Stimulated activated CD4-positive, alpha-beta T cell treated with anti-CD3 and anti-CD28 coated beads, Interleukin-12 subunit alpha, Interleukin-12 subunit beta, amount 100 ng/mL, for 48 hours (primary cell): ENCODE results near the gene RNASE11.
"Not testable (repeated sequence)": the region's sequence is repeated elsewhere in the genome, so short reads cannot be mapped to it uniquely, and the experiment has no call there.

Experiments used
- DNase-seq, 3 donors: peaks; one replicate each; pipeline ENCODE4 v3.0.0-alpha.2; 2020; ENCODE audit warnings: low read depth in 2 of 3, low spot score in 1 of 3

RNASE11 gene

DNA sequence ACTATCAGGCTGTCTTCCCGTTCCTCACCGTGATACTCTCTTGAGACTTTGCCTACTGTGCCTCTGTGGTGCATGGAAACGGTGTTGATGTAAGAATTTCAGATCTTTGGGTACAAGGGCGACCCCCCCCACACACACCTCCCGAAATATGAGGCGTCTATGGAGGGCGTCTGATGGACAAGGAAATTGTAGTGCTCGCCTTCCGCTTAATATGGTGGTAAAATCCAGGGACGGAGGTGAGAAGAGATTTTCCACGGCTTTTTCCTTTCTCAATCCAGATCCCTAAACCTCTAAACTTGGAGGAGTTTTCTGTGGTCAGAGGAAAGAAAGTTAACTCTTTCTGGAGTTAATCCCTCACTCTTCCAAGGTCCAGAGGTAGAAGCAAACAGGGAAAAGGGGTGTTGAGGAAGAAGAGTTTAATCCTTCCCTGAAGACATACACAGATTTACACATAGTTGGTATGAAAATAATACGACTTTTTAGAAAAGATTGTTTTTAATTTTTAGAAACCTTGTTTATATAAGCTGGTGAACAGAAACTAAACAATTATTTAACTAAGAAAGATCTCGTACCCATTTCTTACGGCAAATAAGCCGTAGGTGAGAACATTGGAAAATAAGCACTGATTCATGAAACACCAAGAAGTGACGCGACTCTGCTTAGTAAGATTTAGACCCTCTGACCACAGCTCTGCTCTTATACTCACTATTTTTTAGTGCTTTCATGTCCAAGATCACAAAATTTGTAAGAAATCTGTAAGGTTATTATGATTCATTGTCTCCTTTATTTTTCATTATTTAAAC, 26.4 kb upstream of the RNASE11 start:
- no peak for DNase-seq

DNA sequence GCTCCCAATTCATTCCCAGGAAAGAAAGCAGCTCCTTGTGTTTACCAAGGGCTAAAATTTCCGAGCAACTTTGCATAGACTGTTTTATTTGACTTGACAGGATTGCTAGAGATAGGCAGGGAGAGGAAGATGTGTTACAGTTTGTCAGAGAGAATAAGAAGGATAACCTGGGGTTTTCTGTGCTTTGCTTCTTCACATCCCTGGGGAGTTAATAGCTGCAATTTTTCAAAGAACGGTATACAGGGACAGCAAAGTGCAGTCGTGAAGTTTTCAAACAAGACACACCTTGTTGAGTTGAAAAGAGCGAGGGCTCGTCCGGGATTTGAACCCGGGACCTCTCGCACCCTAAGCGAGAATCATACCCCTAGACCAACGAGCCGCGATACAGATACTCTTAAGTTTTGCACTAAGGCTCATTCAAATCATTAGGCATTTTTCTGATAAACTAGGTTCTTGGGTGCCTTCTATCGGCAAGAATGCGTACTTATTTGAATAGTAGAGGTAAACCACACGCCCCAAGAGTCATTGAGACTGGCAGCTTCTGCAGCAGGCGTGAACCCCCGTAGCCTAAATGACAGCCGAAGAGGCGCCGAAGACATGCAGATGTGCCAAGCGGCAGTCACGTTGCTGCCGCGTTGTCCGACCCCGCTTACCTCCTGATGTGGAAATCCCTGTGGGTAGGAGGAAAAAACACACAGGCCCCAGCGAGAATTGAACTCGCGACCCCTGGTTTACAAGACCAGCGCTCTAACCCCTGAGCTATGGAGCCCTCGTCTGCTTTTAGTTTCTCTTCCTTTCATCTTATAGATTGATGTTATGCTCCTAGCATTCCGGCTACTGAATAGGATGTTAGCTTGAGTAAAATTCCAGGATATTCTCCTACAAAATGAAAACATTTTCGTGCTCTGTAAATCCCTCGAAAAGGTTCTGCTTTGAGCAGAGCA, 25.6 kb upstream of the RNASE11 start:
- peak; percentile 79 to 91 (median 88) for DNase-seq

DNA sequence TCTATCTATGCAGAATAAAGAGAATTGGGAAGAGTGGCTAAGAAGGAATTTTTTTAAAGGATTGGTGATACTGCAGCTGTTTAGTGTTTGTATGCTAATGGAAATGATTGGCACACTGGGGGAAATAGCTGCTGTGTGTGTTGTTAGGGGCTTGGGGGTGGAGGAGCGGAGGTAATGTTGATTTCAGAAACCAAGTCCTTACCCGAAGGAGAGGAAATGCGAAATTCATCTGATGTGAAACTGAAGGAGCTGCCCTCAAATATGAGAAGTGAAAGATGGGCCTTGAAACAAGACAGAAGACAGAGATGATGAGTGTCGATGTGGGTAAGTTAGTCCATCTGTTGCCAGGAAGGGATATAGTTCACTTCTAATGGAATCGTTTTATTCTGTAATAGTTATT, 24.6 kb upstream of the RNASE11 start:
- DNase-seq = no peak

DNA sequence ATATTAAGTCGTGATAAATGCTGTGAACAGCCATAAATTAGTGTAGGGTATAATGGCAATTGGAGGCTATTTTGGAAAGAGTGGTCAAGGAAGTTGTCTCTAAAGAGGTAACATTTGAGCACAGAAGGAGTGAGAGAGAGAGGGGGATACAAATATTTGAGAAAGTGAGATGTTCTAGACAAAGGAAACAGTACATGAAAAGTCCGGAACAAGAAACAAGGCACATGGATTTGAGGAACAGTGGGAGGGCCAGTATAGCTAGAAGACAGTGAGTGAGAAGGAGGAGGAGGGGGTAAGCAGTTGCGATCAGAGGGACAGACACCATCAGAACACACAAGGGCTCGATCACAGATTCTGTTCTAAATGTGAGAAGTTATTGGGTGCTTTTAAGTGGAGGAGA, 23.5 kb upstream of the RNASE11 start:
- DNase-seq = no peak

DNA sequence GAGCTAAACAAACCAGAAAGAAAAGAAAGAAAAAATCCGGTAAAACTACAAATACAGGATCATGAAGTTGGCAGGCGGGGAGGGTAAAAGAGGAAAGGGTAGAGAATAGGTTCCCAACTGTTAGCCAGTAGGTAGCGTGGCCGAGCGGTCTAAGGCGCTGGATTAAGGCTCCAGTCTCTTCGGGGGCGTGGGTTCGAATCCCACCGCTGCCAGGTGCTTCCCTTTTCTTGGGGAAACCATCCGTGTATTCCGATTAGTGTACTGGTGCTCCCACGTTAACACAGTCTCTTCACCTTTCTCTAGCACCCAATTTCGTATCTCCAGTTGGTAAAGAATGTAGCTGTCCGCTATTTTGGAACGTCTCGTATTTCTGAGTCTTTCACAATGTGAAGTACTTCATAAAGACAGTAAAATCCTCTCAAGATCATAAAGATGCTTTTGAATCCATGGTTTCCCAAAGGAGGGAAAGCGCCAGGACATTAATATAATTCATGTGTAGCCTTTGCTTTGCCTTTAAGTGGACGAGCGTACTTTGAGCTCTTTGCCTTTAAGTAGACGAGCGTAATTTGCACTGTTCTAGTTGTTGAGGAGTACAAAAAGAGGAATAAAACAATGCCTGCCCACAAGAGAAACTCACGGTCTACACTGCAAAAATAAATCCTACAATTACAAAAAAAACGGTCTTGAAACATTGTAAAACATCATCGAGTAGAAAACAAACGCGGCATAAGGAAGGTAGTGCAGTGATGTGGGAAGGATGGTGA, 22.4 kb upstream of the RNASE11 start:
- DNase-seq = peak; percentile 77 to 84 (median 79)

DNA sequence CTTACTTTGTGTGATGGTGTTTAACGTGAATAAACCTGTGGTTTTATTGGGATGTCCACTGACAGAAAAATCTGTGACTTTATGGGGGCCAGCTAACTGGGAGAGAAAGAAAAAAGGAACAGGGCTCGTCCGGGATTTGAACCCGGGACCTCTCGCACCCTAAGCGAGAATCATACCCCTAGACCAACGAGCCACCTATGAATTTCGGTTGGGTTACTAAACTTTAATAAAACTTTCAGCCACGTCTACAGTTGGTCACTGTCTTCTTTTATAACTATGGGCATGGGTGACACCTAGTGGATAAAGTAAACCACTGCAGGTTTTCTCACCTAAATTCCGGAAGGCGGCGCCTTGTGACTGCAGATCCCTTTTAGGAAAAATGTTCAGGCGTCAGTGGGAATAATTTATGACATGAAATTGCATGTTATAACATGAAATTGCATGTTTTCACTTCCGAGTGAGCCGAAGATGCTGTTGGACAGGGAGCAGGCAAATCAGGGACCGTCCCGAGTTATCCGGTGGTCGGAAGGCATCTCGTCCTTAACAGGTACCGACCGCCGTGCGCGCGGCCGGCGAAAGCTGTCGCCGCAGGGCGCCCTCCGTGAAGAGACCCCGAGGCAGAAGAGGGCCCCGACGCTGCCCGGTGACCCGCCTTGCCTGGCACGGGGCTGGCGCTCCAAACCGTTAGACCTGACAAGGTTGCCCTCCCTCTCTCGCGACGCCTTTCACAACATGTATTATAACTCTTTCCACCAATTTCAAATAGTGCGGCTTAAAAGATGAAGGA, 21.6 kb upstream of the RNASE11 start:
- peak; percentile 43 to 83 (median 44) for DNase-seq

DNA sequence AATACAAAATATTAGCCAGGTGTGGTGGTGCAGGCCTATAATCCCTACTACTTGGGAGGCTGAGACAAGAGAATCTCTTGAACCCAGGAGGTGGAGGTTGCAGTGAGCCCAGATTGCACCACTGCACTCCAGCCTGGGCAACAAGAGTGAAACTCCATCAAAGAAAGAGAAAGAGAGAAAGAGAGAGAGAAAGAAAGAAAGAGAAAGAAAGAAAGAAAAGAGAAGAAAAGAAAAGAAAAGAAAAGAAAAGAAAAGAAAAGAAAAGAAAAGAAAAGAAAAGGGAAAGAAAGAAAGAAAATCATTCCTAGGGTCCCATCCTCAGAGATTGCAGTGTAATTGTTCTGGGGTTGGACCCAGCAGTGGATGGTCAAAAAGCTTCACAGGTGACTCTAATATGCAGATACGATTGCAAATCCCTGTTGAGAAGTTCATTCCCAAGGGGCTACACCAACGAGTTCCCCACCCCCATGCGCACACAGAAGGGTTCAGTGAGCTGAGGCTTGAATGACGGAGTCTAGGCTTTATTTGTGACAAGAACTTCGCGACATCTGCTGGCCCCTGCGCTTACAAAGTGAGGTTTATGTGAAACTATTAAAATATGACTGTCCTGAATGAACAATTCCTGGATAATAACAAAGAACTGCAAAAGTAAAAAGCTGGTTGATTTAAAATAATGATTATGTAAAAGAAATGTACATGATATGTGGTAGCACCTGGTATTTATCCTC, 20.7 kb upstream of the RNASE11 start:
- DNase-seq = no peak

DNA sequence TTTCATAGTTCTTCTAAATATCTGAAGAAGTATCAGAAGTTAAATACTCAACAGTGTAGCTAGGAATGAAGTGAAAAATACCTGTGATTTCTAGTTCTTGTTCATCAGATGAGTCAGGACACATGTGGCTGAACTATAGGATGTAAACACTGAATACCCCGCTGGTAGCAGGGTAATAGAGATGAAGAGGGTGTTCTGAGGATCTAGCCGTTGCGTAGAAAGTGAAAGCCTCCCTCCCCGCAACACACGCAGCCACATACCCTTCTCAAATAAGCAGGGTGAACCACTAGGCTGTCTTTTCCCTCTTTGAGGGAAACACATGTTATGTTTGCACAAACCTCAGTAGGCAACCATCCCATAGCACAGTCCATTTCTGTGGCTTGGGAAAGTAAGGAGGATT, 19.8 kb upstream of the RNASE11 start:
- no peak for DNase-seq

DNA sequence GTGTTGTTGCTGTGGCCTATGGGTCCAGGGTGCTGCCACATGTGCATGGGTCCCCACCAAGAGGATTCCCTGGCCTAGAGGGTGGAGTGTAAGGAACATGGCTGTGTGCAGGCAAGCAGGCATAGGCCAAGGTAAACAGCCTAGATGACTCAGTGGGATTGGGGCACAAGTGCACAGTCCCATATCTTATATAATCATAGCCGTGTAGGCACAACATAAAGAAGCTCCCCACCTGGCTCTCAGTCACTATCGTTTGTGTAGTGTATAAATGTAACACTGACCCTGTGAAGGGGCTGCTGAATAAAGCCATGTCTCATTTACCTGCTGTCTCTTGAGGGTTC, 19.1 kb upstream of the RNASE11 start:
- DNase-seq = no peak

DNA sequence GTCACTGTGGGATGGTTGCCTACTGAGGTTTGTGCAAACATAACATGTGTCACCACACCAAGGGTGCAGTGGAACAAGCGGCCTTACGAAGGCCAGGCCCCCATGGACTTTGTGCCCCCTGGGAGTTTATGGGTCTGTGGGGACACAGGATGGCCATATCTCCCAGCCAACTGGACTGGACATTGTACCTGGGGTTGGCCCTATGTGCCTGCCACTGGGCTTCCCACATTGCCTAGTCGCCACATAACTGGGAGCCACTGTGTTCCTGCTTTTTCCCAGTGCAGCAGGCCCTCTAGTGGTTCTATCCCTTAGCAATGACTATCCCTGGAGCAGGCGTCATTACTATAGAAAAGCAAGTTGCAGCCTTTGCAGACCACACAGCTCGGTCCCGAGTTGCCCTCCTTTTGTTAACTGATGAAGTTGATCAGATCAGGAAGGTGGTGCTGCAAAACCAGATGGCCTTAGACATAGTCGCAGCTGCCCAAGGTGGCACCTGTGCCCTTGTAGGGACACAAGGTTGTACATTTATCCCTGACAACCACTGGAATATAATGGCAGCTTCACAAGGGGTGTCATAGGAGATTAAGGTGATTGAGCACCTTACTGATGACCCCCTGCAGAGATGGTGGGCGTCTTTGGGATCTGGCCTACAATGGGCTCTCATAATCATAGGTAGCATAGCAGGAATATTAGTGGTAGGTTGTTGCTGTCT, 18.5 kb upstream of the RNASE11 start:
- no peak for DNase-seq

DNA sequence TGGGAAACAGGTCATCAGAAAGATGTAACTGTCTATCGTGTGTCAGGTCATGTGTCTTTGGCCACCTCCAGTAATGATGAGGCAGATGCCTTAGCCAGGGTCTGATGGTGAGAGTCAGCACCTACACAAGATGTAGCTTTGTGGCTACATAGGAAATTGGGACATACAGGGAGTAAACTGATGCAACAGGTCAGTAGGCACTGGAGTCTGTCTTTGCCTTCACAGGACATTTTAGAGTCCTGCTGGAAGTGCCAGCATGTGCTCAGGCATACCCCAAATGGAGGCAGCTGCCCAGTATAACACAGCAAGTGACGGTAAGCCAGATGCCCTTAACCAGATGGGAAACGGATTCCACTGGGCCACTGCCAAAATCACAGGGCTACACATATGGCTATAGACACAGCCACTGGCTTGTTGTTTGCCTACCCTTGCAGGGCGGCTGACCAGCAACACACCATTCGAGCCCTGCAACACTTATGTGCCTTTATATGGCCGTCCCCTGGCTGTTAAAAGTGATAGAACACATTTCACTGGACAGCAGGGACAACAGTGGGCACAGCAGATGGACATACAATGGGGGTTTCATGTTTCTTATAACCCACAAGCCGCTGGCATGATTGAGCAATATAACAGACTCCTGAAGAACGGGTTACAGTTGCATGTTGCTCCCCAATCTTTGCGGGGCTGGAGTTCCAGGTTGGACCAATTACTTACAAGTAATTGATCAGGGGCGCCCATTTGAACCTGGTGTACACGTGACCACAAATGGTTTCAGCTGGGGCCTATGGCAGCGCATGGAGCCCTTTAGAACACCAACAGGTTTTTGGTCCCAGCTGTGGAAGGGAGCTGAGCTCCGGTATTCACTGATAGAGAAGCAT, 16.3 kb upstream of the RNASE11 start:
- DNase-seq = no peak

DNA sequence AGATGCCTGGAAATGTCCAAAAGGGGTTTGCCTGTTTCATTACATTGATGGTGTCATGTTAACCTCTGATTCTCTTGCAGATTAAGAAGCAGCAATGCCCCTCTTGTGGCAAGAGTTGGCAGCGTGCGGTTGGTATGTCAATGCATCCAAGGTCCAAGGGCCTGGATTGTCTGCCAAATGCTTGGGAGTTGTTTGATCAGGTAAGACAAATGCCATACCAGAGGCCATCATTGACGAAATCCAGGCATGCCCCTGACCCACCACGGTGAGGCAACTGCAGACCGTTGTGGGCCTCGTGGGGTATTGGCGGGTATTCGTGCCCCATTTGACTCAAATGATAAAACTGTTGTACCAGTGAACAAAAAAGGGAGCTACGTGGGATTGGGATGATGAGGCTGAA, 14.8 kb upstream of the RNASE11 start:
- no peak for DNase-seq

DNA sequence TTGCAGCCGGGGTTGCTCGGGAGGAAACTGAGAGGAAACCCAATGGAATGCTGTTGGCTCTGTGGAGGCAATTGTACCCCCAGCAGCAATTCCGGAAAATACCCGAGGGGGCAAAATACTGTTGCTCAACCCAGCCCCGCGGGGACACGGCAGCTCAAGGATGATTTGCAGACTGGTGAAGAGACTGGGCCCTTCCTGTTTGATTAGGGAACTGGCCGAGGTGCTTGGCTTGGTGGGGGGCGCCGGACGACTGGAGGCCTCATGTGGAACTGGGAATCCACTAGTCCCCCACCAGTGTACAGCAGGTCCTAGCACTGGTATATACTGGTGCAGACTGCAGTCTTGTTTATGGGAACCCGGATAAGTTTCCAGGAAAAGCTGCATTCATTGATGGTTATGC, 13.7 kb upstream of the RNASE11 start:
- DNase-seq = no peak

DNA sequence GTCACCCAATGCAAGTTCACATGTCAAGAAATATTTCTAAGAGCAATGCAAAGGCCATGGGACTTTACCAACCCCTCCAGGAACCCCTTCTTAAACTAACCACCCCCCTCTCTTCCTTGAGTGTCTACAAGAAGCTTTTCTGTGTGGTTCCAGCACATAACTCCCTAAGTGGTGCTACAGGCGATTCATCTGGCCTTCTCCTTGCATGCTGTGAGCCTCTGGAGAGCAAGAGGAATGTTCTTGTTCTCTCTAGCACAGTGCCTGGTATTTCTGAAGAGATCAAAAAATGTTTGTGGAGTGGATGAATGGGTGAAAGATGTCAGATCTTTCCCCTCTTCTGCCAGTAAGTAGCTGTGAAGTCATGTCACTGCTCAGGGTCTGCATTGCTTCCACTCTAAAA, 9.3 kb upstream of the RNASE11 start:
- no peak for DNase-seq

DNA sequence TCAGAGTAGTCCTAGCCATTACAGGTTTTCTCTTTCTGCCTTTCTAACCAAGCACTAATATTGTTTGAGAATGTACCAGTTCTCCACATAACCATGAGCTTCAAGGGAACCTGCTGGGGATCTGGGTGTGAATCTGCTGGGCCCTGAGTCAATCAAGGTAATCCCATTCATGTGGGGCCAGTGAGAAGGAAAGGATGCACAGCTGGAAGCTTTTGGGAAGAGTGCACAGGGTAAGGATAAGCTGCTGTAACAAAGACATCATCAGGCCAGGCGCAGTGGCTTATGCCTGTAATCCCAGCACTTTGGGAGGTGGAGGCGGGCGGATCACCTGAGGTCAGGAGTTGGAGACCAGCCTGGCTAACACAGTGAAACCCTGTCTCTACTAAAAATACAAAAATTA, 7.9 kb upstream of the RNASE11 start:
- not testable (repeated sequence) for DNase-seq

DNA sequence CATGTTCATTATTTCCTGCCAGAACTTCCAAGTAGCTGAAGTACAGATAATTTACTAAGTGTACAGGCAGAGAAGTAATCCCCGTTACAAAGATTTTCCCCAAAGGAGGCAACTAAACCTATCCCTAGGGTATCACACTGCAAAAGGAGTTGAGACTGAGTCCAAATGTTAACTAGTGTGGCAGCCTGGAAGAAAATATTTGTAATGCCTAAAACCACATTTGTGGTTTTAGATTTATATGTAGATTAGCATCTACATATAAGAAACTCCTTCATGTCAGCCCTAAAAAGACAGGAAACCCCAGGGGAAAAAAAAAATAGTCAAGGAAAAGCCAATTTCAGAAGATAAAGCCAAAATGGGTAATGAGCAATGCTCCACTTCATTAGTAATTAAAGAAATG, 4.8 kb upstream of the RNASE11 start:
- DNase-seq = no peak

DNA sequence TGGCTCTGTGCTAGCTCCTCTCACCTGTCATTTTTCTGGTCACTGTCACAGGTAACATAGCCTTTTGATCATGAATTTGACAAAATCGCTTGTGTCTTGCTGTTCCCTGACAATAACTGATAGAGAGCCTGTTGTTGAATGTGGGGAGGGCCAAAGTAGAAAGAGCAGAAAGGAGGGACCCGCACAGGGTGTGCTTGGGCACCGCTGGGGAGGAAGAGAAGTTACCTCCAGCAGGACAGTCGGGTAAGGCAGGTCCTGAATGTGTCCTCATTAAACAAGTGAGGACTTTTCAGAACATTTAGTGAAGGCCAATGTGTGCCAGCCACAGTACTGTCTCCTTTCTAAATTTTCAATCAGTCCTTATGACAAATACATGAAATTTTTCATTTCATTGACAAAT, 3.4 kb upstream of the RNASE11 start, which contains the start of gene RNASE12:
RNASE12 (minus strand) TSS at position 142 of the 400 bp plus-strand sequence. CDS start 653 bp downstream, outside the sequence.
- DNase-seq = no peak

DNA sequence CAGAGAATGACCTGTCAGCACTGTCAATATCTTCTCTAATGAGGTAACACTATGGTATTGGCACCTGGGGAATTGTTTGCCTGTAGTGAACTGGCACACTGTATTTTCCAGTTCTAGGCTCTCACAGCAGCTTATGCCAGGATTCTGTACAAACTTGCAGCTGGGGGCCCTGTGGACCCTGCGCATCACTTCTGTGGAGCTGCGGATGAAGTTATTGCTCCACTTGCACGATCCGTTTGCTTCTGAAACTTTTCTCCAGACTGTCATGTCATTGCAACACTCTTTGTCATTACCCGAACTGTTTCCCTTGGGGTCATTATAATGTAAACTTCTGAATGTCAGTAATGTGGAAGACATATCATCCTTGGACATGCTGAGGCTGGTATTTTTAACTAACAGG, 3.9 kb downstream of the RNASE11 start:
- DNase-seq = no peak
